ENCODE data around the gene PPP2R1A. TPM values are rescaled to one million over a fixed set of nuclear protein-coding genes. Genes with fewer than 3 reads are reported as not detected.

Gene PPP2R1A
- total and polyA plus RNA-seq, 4 donors = 33.6 to 61.6 (median 59.8) TPM

- 97% methylated on average over 7 of the region's 7 CpGs for WGBS
- Histone ChIP-seq H3K27me3 (ENCODE audit: control insufficient read depth in 4 of 4, insufficient read depth in 4 of 4, low read length in 3 of 4) (no peaks in the 10 kb centered on the region), H3K27ac (ENCODE audit: low read depth in 1 of 2, low read length in 2 of 2) (no peak overlapping the region)
These were observed 32.1 kb downstream of the PPP2R1A start for GRCh38 chr19:52221831-52222375.

More at GRCh38 chr19:52221831-52222375, 32.1 kb downstream of the PPP2R1A start:
- TF ChIP-seq GABPA (IDR thresholded peaks at IDR 0.05 in 1 of 2, conservative IDR thresholded peaks at IDR 0.05 in 1 of 2) (no peak), FOXA2 (IDR thresholded peaks at IDR 0.05) (no peak), RAD21 (IDR thresholded peaks at IDR 0.05) (no peak), HNF4G (IDR thresholded peaks at IDR 0.05) (no peak), FOXA1 (IDR thresholded peaks at IDR 0.05) (no peak), SP1 (IDR thresholded peaks at IDR 0.05) (no peak), YY1 (IDR thresholded peaks at IDR 0.05) (no peak), TAF1 (conservative IDR thresholded peaks at IDR 0.05) (no peak), JUND (IDR thresholded peaks at IDR 0.05) (no peak), HNF4A (conservative IDR thresholded peaks at IDR 0.05) (no peak), NR2F2 (IDR thresholded peaks at IDR 0.05) (no peak), ATF3 (IDR thresholded peaks at IDR 0.05) (no peak), RXRA (IDR thresholded peaks at IDR 0.05) (no peak), EGR1 (IDR thresholded peaks at IDR 0.05; ENCODE audit: low read depth in 2 of 2) (no peak)
- TF ChIP-seq, protein P1, sequence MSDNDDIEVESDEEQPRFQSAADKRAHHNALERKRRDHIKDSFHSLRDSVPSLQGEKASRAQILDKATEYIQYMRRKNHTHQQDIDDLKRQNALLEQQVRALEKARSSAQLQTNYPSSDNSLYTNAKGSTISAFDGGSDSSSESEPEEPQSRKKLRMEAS (IDR thresholded peaks at IDR 0.05) = no peak
- TF ChIP-seq, protein P2, sequence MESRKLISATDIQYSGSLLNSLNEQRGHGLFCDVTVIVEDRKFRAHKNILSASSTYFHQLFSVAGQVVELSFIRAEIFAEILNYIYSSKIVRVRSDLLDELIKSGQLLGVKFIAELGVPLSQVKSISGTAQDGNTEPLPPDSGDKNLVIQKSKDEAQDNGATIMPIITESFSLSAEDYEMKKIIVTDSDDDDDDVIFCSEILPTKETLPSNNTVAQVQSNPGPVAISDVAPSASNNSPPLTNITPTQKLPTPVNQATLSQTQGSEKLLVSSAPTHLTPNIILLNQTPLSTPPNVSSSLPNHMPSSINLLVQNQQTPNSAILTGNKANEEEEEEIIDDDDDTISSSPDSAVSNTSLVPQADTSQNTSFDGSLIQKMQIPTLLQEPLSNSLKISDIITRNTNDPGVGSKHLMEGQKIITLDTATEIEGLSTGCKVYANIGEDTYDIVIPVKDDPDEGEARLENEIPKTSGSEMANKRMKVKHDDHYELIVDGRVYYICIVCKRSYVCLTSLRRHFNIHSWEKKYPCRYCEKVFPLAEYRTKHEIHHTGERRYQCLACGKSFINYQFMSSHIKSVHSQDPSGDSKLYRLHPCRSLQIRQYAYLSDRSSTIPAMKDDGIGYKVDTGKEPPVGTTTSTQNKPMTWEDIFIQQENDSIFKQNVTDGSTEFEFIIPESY (IDR thresholded peaks at IDR 0.05) = no peak
- TF ChIP-seq, protein P3, sequence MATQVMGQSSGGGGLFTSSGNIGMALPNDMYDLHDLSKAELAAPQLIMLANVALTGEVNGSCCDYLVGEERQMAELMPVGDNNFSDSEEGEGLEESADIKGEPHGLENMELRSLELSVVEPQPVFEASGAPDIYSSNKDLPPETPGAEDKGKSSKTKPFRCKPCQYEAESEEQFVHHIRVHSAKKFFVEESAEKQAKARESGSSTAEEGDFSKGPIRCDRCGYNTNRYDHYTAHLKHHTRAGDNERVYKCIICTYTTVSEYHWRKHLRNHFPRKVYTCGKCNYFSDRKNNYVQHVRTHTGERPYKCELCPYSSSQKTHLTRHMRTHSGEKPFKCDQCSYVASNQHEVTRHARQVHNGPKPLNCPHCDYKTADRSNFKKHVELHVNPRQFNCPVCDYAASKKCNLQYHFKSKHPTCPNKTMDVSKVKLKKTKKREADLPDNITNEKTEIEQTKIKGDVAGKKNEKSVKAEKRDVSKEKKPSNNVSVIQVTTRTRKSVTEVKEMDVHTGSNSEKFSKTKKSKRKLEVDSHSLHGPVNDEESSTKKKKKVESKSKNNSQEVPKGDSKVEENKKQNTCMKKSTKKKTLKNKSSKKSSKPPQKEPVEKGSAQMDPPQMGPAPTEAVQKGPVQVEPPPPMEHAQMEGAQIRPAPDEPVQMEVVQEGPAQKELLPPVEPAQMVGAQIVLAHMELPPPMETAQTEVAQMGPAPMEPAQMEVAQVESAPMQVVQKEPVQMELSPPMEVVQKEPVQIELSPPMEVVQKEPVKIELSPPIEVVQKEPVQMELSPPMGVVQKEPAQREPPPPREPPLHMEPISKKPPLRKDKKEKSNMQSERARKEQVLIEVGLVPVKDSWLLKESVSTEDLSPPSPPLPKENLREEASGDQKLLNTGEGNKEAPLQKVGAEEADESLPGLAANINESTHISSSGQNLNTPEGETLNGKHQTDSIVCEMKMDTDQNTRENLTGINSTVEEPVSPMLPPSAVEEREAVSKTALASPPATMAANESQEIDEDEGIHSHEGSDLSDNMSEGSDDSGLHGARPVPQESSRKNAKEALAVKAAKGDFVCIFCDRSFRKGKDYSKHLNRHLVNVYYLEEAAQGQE (IDR thresholded peaks at IDR 0.05) = no peak
- TF ChIP-seq, protein P4, sequence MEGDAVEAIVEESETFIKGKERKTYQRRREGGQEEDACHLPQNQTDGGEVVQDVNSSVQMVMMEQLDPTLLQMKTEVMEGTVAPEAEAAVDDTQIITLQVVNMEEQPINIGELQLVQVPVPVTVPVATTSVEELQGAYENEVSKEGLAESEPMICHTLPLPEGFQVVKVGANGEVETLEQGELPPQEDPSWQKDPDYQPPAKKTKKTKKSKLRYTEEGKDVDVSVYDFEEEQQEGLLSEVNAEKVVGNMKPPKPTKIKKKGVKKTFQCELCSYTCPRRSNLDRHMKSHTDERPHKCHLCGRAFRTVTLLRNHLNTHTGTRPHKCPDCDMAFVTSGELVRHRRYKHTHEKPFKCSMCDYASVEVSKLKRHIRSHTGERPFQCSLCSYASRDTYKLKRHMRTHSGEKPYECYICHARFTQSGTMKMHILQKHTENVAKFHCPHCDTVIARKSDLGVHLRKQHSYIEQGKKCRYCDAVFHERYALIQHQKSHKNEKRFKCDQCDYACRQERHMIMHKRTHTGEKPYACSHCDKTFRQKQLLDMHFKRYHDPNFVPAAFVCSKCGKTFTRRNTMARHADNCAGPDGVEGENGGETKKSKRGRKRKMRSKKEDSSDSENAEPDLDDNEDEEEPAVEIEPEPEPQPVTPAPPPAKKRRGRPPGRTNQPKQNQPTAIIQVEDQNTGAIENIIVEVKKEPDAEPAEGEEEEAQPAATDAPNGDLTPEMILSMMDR (IDR thresholded peaks at IDR 0.05; ENCODE audit: low read depth, low read length, missing input control) = no peak
- H3K36me3 ChIP-seq (ENCODE audit: control insufficient read depth in 4 of 4, insufficient read depth in 3 of 4, low read depth in 1 of 4, low read length in 3 of 4) = peaks cover 38 to 93% (median 91%) of the 10 kb centered on the region in 4 donors
- no peak overlapping the region for H3K4me3 ChIP-seq (ENCODE audit: low read depth in 1 of 3, low read length in 3 of 3)
- no peaks in the 10 kb centered on the region for H3K4me1 ChIP-seq (ENCODE audit: control insufficient read depth in 4 of 4, insufficient read depth in 4 of 4, low read length in 3 of 4)
- H3K9me3 ChIP-seq (ENCODE audit: control insufficient read depth in 4 of 4, low read length in 3 of 4) = no peaks in the 10 kb centered on the region
- no peak for DNase-seq (ENCODE audit: low spot score)
- no peak overlapping the region for H3K9ac ChIP-seq (ENCODE audit: low read depth in 1 of 2, low read length in 2 of 2)
